ENCODE data around the gene TBL3.

DNA sequence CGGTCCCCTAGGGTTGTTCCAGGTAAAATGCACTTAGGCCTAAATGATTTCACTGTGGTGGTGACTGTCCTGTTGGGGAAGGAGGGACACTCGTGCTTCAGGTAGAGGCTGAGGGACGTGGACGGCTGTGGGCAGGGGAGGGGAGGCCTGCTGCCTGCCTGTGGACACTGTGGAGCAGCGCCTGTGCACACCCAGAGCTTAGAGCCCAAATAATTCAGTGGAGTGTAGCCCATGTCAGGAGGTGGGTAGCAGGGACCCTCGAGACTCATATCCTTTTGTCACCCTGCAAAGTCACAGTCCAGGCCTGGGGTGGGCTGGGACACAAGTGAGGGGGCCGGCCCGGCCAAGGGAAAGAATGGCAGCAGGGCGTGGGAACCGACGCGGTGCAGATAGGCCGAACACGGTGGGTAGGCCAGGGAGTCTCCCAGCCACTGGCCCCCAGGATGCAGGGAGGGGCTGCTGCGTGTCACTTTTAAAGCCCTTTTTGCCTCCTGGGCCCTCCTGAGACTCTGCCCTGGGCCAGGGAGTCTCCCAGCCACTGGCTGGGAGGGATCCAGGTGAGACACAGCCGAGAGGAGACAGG, 54.1 kb downstream of the TBL3 start:
- TF ChIP-seq, protein P1, sequence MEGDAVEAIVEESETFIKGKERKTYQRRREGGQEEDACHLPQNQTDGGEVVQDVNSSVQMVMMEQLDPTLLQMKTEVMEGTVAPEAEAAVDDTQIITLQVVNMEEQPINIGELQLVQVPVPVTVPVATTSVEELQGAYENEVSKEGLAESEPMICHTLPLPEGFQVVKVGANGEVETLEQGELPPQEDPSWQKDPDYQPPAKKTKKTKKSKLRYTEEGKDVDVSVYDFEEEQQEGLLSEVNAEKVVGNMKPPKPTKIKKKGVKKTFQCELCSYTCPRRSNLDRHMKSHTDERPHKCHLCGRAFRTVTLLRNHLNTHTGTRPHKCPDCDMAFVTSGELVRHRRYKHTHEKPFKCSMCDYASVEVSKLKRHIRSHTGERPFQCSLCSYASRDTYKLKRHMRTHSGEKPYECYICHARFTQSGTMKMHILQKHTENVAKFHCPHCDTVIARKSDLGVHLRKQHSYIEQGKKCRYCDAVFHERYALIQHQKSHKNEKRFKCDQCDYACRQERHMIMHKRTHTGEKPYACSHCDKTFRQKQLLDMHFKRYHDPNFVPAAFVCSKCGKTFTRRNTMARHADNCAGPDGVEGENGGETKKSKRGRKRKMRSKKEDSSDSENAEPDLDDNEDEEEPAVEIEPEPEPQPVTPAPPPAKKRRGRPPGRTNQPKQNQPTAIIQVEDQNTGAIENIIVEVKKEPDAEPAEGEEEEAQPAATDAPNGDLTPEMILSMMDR (conservative IDR thresholded peaks at IDR 0.05), result no peak
- no peak for TF ChIP-seq EZH2 (IDR thresholded peaks at IDR 0.05; ENCODE audit: low read depth)
